ENCODE data around the gene RNF10. TPM values are rescaled to one million over a fixed set of nuclear protein-coding genes. Genes with fewer than 3 reads are reported as not detected.
"Not testable (repeated sequence)": the region's sequence is repeated elsewhere in the genome, so short reads cannot be mapped to it uniquely, and the experiment has no call there.

Gene RNF10
- total RNA-seq, 1 experiment from 2014 or later = 153 TPM

DNA sequence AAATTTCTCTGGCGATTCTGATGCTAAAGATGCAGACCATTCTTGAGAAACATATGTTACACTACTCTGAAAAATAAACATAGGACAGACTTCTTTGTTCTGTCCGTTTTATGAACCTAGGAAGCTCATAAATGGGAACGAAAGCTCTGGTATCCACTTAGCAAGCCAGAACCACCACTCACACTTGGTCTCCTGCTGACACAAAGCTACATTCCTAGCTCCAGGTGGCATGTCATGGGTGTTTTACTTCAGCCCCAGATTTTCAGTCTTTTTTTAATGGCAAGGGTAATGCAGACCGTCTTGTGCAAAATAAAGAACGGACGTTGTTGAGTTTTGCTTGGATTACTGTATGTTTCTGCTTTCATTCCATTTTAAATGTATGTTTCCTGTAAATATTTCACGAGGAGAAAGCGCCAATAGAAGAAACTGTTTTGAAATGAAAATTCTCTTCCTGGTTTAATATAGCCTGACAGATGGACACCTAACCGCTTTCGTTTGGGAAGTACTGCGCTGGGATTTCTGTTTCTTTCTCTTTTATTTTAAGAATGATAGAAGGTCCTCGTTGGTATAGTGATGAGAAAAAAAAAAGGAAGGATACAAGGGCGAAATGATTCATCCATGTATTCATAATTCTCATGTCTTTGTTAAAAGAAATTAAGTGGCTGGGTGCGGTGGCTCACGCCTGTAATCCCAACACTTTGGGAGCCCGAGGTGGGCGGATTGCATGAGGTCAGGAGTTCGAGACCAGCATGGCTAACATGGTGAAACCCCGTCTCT lies 4.3 kb upstream of the RNF10 start:
- Histone ChIP-seq H3K4ac (ENCODE audit: low read depth, low read length) (no peak overlapping the region), H3K27me3 (ENCODE audit: insufficient read depth, low read length) (no peaks in the 10 kb centered on the region), H2BK120ac (ENCODE audit: low read depth, low read length, poor library complexity, severe bottlenecking) (no peak overlapping the region), H4K91ac (ENCODE audit: insufficient read length, low read depth, low read length) (no peak overlapping the region), H2AK5ac (ENCODE audit: insufficient read length, low read length) (no peak overlapping the region), H3K79me2 (ENCODE audit: insufficient read depth, low read length) (peaks cover 1% of the 10 kb centered on the region; the same call in 1 of the 2 replicates), H3T11ph (ENCODE audit: low read length) (no peak overlapping the region), H3K4me2 (ENCODE audit: insufficient read depth, insufficient read length, low read length) (peak overlapping the region; percentile 91), H4K8ac (replicated peaks; ENCODE audit: insufficient read length, low read depth, low read length) (no peak overlapping the region), H3K18ac (ENCODE audit: insufficient read length, low read depth, low read length) (no peak overlapping the region), H3K79me1 (ENCODE audit: insufficient read depth, low read depth, low read length, poor library complexity, severe bottlenecking) (no peaks in the 10 kb centered on the region), H2AFZ (ENCODE audit: low read length) (no peak overlapping the region), H3K14ac (ENCODE audit: insufficient read depth, low read length) (no peak overlapping the region), H3K9ac (ENCODE audit: extremely low read depth, insufficient read length, low read length) (no peak overlapping the region), H3K27ac (ENCODE audit: insufficient read length, low read depth, low read length) (peak overlapping the region; percentile 22), H2BK12ac (ENCODE audit: insufficient read length, low read depth, low read length) (no peak overlapping the region), H4K20me1 (ENCODE audit: control insufficient read depth, insufficient read depth, insufficient read length) (no peaks in the 10 kb centered on the region), H3K9me3 (ENCODE audit: control insufficient read depth, low read depth, low read length) (no peaks in the 10 kb centered on the region), H2BK5ac (ENCODE audit: insufficient read length, low read length) (no peak overlapping the region), H3K23ac (ENCODE audit: insufficient read length, low read depth, low read length) (no peak overlapping the region), H3K4me1 (ENCODE audit: insufficient read depth, low read length) (no peaks in the 10 kb centered on the region), H3K23me2 (ENCODE audit: insufficient read length, low read depth, low read length, poor library complexity, severe bottlenecking) (peaks cover 8% of the 10 kb centered on the region), H4K5ac (ENCODE audit: insufficient read length, low read depth, low read length) (no peak overlapping the region), H2BK15ac (ENCODE audit: low read depth, low read length) (no peak overlapping the region), H2BK20ac (ENCODE audit: low read depth, low read length, poor library complexity, severe bottlenecking) (no peak overlapping the region), H3K56ac (ENCODE audit: insufficient read length, low read depth, low read length) (no peak overlapping the region)
- Mint-ChIP-seq H3K27me3 (ENCODE audit: low read depth) (no peaks in the 10 kb centered on the region), H3K4me1 (peaks cover 11% of the 10 kb centered on the region in 2 experiments), H3K36me3 (ENCODE audit: insufficient read depth in 1 of 3, low read depth in 3 of 3) (peaks cover 0 to 7% (median 5%) of the 10 kb centered on the region in 3 experiments; a peak in 5 of 7 replicates), H3K9me3 (no peaks in the 10 kb centered on the region), H3K4me3 (peak overlapping the region; percentile 99 to 100), H3K27ac (peak overlapping the region; percentile 99 to 100 (median 100))
- peak; percentile 42 for DNase-seq
- TF ChIP-seq, protein P1, sequence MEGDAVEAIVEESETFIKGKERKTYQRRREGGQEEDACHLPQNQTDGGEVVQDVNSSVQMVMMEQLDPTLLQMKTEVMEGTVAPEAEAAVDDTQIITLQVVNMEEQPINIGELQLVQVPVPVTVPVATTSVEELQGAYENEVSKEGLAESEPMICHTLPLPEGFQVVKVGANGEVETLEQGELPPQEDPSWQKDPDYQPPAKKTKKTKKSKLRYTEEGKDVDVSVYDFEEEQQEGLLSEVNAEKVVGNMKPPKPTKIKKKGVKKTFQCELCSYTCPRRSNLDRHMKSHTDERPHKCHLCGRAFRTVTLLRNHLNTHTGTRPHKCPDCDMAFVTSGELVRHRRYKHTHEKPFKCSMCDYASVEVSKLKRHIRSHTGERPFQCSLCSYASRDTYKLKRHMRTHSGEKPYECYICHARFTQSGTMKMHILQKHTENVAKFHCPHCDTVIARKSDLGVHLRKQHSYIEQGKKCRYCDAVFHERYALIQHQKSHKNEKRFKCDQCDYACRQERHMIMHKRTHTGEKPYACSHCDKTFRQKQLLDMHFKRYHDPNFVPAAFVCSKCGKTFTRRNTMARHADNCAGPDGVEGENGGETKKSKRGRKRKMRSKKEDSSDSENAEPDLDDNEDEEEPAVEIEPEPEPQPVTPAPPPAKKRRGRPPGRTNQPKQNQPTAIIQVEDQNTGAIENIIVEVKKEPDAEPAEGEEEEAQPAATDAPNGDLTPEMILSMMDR (conservative IDR thresholded peaks at IDR 0.05) = no peak
- WGBS (ENCODE audit: extremely low coverage, insufficient read length, low lambda C conversion rate) = no CpG with 5 or more reads among the region's 19 CpGs

DNA sequence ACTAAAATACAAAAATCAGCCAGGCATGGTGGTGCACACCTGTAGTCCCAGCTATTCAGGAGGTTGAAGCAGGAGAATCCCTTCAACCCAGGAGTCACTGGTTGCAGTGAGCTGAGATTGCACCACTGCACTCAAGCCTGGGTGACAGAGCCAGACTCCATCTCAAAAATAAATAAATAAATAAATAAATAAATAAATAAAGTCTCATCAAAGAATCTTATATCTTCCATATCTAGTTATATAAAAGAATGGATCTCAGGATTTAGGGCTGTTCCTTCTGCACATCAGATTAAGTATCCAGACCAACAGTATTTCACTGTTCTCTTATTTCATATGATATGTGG lies 3.8 kb upstream of the RNF10 start:
- not testable (repeated sequence) for H3K27me3 Mint-ChIP-seq (ENCODE audit: low read depth); H4K91ac ChIP-seq (ENCODE audit: insufficient read length, low read depth, low read length)

More for the DNA sequence above, 3.8 kb upstream of the RNF10 start:
- H3K9ac ChIP-seq (ENCODE audit: extremely low read depth, insufficient read length, low read length); H3K18ac ChIP-seq (ENCODE audit: insufficient read length, low read depth, low read length); H2BK5ac ChIP-seq (ENCODE audit: insufficient read length, low read length); H4K5ac ChIP-seq (ENCODE audit: insufficient read length, low read depth, low read length); H3K23ac ChIP-seq (ENCODE audit: insufficient read length, low read depth, low read length); H3K56ac ChIP-seq (ENCODE audit: insufficient read length, low read depth, low read length); H2AFZ ChIP-seq (ENCODE audit: low read length); H3T11ph ChIP-seq (ENCODE audit: low read length); H3K4ac ChIP-seq (ENCODE audit: low read depth, low read length); H3K27me3 ChIP-seq (ENCODE audit: insufficient read depth, low read length); H3K27ac ChIP-seq (ENCODE audit: insufficient read length, low read depth, low read length); H2BK15ac ChIP-seq (ENCODE audit: low read depth, low read length); H3K36me3 Mint-ChIP-seq (ENCODE audit: insufficient read depth in 1 of 3, low read depth in 3 of 3); H3K79me2 ChIP-seq (ENCODE audit: insufficient read depth, low read length); H3K9me3 ChIP-seq (ENCODE audit: control insufficient read depth, low read depth, low read length); H3K4me1 ChIP-seq (ENCODE audit: insufficient read depth, low read length); H2BK12ac ChIP-seq (ENCODE audit: insufficient read length, low read depth, low read length); H2AK5ac ChIP-seq (ENCODE audit: insufficient read length, low read length); H3K79me1 ChIP-seq (ENCODE audit: insufficient read depth, low read depth, low read length, poor library complexity, severe bottlenecking); DNase-seq; H3K14ac ChIP-seq (ENCODE audit: insufficient read depth, low read length); H4K20me1 ChIP-seq (ENCODE audit: control insufficient read depth, insufficient read depth, insufficient read length); H4K8ac ChIP-seq (replicated peaks; ENCODE audit: insufficient read length, low read depth, low read length); H3K9me3 Mint-ChIP-seq; H2BK20ac ChIP-seq (ENCODE audit: low read depth, low read length, poor library complexity, severe bottlenecking); H3K27ac Mint-ChIP-seq; H2BK120ac ChIP-seq (ENCODE audit: low read depth, low read length, poor library complexity, severe bottlenecking); H3K4me2 ChIP-seq (ENCODE audit: insufficient read depth, insufficient read length, low read length): not testable (repeated sequence)
- H3K4me1 Mint-ChIP-seq = peaks cover 15% of the 10 kb centered on the region in 2 experiments
- H3K4me3 Mint-ChIP-seq = 0 out of 5 replicates have a peak overlapping the region, but pooled peaks of 1 of the 2 experiments have one; percentile 100
- peaks cover 14% of the 10 kb centered on the region for H3K23me2 ChIP-seq (ENCODE audit: insufficient read length, low read depth, low read length, poor library complexity, severe bottlenecking)

All from H9 (cell line).